Transverse colon (tissue), 3 donors: ENCODE data around the gene NPC1.

Source experiments
- EP300 ChIP-seq: sonication (generic); formaldehyde crosslinking; IDR thresholded peaks from one replicate; pipeline ENCODE4 v1.6.1; 2017; ENCODE audit warnings: antibody characterized with exemption, low read depth
- POLR2A ChIP-seq: fragments of 450-650 bp; IDR thresholded peaks from one replicate; pipeline ENCODE4 v1.6.1; 2016; ENCODE audit warnings: antibody characterized with exemption, mild to moderate bottlenecking, moderate library complexity
- TF ChIP-seq, protein P1 (sequence below), 5 experiments: fragments of 200-600 bp in 3 of 5; fragments of 450-650 bp in 2 of 5; sonication (generic) in 3 of 5; IDR thresholded peaks; 1 replicate in 2 of 5; 2 replicates in 3 of 5; pipeline ENCODE4 v1.5.1; 2016 to 2017; ENCODE audit warnings: antibody characterized with exemption in 5 of 5, inconsistent platforms in 3 of 5, mild to moderate bottlenecking in 2 of 5, moderate library complexity in 1 of 5

DNA sequence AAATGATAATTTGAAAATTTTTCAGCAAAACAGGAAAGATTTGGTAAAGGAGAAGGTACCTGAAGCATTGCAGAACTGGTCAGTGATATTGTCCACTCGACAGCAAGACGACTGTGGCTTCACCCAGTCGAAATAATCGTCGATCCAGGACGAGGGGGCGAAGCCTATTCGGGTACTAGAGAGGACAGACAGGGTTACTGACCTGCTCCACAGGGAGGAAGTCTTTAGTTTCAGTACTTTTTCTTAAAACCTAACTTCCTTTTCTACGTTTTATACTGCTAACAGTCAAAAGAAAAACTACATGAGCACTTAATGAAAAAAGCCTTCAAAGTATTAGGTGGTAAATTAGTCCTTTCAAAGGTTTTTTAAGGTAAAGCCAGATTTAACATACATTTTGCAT is 47.0 kb downstream of the NPC1 start:
- TF ChIP-seq POLR2A (no peak), EP300 (no peak)
- TF ChIP-seq, protein P1, sequence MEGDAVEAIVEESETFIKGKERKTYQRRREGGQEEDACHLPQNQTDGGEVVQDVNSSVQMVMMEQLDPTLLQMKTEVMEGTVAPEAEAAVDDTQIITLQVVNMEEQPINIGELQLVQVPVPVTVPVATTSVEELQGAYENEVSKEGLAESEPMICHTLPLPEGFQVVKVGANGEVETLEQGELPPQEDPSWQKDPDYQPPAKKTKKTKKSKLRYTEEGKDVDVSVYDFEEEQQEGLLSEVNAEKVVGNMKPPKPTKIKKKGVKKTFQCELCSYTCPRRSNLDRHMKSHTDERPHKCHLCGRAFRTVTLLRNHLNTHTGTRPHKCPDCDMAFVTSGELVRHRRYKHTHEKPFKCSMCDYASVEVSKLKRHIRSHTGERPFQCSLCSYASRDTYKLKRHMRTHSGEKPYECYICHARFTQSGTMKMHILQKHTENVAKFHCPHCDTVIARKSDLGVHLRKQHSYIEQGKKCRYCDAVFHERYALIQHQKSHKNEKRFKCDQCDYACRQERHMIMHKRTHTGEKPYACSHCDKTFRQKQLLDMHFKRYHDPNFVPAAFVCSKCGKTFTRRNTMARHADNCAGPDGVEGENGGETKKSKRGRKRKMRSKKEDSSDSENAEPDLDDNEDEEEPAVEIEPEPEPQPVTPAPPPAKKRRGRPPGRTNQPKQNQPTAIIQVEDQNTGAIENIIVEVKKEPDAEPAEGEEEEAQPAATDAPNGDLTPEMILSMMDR (IDR thresholded peaks at IDR 0.05) = no peak
